ENCODE data around the gene RBM26.
"Not testable (repeated sequence)": the region's sequence is repeated elsewhere in the genome, so short reads cannot be mapped to it uniquely, and the experiment has no call there.

RBM26 gene

DNA sequence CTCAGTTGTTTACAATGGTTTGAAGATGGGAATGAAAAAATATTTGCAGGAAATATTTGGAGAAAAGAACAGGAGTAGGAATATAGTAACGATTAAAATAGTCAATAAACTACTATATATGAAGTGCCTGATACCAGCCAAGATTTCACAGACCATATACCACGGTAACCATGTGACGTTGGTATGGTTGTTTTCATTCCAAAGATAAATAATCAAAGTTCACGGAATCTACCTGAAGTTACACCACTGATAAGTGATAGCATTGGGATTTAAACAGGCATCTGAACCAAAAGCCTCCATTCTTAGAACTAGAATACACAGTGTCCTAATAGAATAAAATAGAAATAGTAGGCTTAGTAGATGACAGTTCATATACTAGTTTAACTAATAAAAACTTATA lies 123.5 kb downstream of the RBM26 start:
- DNase-seq (ENCODE audit: low read depth in 2 of 3, low spot score in 1 of 3) = no peak

DNA sequence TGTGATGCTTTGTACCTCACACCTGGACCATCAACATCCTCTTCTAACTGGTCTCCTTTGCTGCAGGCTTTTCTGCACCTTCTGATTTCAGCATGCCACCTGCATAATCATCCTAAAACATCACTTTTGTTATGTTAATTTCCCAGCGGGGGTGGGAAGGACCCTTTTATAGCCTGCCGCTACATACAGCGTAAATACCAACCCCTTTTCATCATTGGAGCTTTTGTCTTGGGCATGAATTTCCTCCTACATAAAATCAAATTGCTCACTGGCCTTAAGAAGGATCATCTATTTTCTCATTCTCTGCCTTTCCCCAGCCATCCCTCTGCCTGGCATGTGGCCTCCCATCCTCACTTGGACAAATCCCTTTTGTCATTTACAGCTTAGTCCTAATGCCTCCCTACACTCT lies 124.7 kb downstream of the RBM26 start:
- no peak for DNase-seq (ENCODE audit: low read depth in 2 of 3, low spot score in 1 of 3)

DNA sequence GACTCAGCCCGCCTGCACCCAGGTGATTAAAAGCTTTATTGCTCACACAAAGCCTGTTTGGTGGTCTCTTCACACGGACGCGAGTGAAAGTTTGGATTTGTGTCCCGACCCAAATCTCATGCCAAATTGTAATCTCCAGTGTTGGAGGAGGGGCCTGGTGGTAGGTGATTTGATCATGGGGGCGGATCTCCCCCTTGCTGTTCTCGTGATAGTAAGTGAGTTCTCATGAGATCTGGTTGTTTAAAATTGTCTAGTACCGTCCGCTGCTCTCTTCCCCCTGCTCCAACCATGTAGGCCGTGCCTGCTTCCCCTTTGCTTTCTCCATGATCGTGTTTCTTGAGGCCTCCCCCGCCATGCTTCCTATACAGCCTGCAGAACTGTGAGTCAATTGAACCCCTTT lies 126.3 kb downstream of the RBM26 start:
- not testable (repeated sequence) for DNase-seq (ENCODE audit: low read depth in 2 of 3, low spot score in 1 of 3)

DNA sequence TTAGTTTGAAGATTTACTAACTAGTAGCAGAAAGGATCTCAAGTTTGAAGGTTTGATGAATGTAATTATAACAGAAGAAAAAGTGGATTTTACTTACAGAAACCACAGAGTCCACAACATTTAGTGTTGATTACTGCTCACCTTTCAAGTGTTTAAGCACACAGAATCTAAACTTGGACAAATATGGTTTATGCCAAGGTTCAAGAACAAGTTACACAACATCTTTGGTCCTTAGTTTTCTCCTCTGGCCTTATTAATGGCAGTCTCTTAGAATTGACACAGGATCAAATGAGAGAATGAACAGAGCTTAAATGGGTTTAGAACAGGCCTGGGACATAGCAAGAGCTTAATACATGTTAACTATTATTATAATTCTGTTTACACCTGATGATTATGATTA lies 133.0 kb downstream of the RBM26 start:
- DNase-seq (ENCODE audit: low read depth in 2 of 3, low spot score in 1 of 3) = no peak

DNA sequence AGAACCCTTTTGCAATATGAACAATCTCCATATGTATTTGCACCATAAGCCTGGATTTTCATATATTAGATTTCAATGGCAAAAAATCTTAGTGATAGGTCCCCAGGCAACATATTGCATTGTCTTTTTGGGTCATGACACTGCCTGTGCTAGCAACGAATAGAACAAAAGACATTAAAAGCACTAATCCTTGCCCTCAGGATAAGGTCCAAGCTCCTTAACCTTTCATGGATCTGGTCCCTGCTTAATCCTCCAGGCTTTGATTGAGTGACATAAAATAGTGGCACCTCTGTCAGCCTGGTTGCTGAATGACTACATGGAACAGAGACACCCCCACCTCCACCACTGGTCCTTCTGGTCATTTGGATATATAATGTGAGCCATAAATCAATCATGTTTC lies 134.4 kb downstream of the RBM26 start:
- DNase-seq (ENCODE audit: low read depth in 2 of 3, low spot score in 1 of 3) = no peak

DNA sequence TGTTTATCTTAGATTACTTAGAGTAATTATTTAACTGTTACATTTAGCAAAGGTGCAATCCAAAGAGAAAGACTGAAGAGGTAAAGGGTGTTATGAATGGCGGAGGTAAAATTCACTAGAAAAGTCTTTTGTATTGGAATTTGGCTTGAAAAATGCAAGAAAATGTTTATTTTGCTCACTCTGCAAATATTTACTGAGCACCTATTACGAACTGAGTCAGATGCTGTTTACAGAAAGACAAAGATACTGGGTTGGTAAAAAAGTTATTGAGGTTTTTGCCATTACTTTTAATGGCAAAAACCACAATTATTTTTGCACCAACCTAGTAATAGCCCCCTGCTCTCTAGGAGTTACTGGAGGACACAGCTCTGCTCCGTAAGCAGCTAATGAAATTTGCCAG lies 135.2 kb downstream of the RBM26 start:
- no peak for DNase-seq (ENCODE audit: low read depth in 2 of 3, low spot score in 1 of 3)

Measured in stimulated activated CD4-positive, alpha-beta T cell treated with anti-CD3 and anti-CD28 coated beads, Interleukin-12 subunit alpha, Interleukin-12 subunit beta, amount 100 ng/mL, for 48 hours (primary cell).